Measurements from ENCODE around the gene FLVCR2.

The FLVCR2 gene

DNA sequence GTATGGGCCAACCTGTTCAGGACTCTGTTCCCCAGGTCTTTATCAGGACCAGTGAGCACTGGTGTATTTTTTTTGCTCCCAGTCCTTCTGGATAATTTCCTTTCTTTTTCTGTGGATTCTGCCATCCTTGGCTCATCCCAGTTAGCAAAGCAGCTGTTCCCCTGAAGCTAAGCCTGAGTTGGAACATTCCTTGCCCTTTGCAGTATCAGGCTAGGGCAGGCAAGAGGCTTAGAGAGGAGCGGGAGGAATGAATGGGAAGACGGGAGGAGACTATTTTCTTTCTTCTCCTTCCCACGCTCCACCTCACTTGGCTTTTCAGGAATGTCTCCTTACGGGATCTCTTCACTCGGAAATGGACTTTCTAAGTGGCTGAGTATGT, 53.0 kb downstream of the FLVCR2 start:
- DNase-seq (ENCODE audit: low spot score): no peak

DNA sequence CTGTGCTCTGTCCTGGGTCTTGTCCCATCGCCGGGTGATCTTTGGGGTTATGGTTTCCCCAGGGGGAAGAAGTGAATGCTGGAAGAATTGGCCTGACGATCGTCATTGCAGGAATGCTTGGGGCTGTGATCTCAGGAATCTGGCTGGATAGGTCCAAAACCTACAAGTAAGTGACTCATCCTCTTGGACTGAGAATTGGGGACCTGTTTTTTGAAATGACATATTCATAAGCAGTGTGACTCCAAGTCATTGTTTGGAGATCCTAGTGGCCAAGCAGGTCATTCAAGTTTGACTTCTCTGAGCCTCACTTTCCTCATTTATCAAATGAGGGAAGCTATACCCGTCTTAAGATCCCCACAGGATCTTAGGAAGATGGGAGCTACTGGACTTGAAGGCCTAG, 56.4 kb downstream of the FLVCR2 start:
- no peak for DNase-seq (ENCODE audit: low spot score)

DNA sequence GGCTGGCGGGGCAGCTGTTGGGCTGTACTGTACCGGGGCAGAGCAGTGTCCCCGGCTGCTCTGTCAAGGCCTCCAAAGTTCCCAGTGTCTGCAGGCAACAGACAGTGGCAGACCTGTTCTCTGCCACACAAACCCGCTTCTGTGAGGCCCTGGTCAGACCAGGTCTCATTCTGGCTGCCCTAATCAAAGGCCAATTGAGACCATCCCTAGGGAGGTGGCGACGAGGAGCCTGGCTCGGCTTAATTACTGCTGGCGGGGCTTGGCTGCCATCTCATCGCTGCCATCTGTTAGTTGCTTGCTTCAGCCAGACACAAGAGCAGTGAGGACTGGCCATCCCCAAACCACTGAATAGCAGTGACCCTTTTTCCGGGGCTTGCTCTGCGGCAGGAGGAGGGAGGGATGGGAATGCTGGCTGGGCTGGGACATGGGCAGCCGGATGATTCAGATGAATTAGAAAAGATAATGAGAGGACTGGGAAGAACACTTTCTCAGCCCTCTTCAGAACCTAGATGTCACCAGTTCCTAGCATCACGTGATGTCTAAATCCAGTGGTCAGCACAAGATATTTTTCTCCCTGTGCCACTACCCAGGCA, 57.8 kb downstream of the FLVCR2 start:
- DNase-seq (ENCODE audit: low spot score): peak; percentile 71

DNA sequence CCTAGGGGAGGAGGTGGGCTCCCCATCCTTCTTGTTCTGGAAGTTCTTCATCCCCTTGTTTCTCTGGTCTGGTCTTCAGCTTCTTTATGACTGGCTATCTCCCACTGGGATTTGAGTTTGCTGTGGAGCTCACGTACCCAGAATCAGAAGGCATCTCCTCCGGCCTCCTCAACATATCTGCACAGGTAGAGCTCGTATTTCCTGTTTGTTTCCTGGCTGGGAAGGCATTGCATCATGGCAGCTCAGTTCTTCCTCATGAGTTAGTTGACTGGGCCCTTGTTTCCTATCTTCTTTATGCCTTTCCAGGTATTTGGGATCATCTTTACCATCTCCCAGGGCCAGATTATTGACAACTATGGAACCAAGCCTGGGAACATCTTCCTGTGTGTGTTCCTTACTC, 62.5 kb downstream of the FLVCR2 start:
- DNase-seq (ENCODE audit: low spot score): no peak

DNA sequence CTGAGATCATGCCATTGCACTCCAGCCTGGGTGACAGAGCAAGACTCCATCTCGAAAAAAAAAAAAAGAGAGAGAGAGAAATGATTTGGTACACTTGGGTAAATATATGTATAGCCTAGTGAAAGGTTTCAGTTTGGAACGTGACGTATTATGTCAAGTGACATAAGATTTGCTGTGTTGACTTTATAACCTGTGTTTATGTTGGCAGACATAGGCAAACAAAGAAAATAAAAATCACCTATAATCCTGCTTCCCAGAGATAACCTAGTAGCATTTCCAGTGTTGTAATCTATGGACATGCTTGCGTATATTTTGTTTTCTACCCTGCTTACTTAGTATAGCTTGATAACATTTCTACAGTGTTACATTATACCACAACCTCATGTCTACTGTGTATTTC, 65.6 kb downstream of the FLVCR2 start:
- DNase-seq (ENCODE audit: low spot score): no peak

DNA sequence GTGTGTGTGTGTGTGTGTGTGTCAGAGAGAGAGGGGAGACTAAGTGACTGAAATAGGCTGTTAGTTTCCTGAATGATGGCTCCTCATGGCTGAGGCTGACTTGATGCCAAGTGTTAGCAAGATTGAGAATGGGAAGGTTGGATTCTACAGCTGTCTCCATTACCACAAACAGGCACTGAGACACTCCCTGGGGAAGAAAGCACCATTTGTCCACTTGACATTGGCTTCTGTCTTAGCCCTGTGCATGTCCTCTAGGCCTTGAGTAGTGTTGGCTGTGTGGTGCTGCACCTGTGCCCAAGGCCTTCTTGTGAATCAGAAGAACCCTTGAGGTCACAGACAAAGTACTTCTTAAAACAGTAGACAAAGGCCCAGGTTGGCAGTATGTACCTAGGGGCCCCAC, 66.6 kb downstream of the FLVCR2 start:
- DNase-seq (ENCODE audit: low spot score): no peak

DNA sequence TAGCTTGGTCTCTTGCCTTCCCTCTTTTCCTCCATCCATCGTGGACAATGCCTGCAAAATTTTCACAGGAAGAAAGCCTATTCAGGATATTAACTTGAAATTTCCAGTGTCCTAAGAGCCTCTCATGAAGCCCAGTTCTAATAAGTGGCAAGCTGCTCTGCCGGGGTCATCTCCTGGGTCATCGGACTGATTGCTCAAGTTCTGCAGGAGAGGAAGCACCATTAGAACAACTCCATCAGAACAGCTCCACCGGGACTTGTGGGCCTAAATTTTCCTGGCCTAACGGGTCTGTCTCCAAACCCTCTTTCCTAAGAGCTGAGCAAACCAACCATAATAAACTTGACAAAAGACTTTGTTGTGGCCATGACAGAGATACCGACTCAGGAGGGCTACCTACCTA, 68.3 kb downstream of the FLVCR2 start:
- DNase-seq (ENCODE audit: low spot score): no peak

DNA sequence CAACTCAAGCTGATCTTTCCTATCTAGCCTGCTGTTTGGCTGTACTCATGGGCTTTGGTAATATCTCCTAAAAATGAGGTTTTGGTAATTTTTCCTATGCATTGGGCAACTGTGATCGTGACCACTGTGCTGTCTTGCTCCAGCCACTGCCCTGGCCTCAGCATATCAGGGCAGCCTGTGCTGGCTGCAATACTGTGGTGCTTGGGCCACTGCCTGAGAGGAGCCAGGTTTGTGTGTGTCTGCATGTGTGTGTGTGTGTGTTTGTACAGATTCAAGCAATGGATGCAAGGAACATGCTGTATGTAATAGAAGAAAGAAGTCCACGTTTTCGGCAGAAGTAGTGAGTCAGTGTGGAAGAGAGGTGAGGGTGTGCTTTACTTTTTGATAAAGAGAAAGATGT, 69.2 kb downstream of the FLVCR2 start:
- DNase-seq (ENCODE audit: low spot score): no peak

DNA sequence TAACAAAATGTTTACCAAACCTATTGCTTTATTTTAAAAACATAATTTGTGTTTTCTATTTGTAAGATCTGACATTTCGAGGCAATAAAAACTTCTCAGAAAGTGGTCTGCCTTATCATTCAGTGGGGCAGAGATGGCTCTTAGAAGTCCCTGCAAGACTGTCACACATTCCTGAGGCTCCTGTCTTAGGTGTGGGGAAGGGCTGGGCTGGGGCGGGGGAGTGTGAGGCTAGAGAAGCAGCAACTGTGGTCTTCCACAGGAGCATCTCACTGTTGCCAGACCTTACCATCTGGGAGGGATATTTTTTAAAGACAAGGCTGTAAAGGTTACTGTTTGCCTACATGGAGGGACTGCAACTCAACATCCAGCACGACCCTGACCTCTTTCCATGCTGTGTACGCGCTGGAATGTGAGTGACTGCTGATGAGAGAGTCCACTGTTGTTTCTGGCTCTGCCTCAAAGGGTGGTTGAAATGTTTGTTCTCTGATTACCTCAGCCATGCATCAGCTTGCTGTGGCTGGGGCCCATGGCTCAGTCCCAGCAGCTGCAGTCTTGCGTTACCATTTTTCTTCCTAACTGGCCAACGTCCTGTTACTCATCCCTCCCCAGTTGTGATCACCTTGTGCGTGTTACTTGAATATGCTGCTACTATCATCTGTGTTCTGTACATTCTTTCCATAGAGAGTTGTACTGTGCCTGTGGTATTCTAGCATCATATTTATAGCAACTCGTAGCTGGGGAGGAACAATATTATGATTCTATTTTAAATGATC, 69.8 kb downstream of the FLVCR2 start:
- DNase-seq (ENCODE audit: low spot score): peak; percentile 73

DNA sequence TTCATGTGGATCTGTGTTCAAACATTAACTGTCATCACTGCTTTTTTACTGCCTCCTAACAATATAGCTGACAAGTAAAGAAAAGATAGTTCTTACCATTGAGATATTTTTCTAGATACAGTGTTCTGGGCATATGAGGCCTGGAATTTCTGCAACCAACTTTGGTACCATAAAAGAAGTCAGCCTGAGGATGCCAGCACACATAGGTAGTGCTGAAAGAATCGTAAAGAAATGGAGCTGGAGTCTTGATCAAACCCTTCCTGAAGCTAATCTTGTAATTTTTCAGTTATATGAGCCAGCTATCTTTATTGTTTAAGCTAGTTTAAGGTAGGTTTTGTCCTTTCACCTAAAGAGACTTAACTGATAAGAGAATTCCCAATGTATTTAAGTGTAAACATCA, 70.9 kb downstream of the FLVCR2 start:
- DNase-seq (ENCODE audit: low spot score): no peak

DNA sequence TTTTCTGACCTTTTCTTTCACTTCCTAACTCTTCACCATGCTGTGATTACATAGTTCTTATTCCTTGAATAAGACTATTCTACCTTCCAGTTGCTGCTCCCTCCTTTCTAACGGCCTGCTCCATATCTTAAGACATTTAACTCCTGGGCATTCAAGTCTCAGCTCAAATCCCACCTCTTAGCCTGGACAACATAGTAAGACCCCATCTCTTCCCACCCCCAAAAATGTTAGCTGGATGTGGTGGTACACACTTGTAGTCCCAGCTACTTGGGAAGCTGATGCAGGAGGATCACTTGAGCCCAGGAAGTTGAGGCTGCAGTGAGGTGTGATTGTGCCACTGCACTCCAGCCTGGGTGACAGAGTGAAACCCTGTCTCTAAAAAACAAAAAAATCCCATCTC, 71.4 kb downstream of the FLVCR2 start:
- DNase-seq (ENCODE audit: low spot score): no peak

DNA sequence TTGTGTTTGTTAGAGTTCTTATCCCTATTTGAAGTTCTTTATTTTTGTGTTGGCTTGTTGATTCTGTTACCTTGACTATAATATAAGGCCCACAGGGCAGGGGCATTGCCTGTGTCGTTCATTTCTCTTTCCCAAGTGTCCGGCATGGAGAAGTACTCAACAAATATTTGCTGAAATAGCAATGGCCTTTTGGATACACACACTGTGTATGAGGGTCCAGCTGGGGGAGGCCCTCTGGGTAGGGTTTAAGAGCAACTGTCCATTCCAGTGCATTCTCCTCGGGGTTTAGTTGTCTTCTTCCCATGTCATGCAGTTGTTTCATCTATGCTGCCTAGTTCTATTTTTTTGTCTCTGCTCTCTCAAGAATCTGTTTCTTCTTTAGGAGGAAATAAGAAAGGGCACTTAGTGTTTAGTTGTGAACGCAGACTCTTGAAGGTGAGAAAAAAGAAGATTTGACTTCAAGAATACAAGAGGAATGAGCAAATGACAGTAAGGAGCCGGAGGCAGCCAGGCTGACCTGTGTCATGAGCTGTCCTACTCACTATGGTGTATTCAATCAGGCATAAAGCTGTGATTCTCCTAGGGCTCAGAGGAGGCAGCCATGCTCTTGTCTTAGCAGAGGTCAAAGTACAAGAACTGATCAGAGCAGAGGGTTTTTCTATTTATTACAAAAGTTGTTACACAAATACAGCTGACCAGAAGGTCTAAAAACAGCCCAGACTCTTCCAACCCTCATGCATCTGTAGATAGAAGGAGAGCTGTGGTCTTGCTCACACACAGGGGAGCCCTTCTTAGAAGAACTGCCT, 72.0 kb downstream of the FLVCR2 start:
- no peak for DNase-seq (ENCODE audit: low spot score)

DNA sequence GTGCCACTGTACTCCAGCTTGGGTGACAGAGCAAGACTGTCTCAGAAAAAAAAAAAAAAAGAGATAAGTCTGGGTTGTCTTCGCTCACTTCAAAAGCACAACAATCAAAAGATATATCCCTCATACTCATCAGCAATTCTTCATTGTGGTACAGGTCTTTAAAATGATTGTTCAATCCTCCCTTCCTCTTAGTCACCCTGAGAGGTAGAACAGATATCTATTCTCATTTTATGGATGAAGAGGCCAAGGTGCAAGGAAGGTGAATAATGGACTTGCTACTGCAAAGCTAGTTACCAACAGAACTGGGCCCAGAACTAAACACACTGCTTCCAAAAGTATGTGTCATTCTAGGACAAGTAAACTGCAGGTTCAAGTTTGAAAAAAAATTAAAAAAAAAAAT, 75.1 kb downstream of the FLVCR2 start:
- DNase-seq (ENCODE audit: low spot score): no peak

DNA sequence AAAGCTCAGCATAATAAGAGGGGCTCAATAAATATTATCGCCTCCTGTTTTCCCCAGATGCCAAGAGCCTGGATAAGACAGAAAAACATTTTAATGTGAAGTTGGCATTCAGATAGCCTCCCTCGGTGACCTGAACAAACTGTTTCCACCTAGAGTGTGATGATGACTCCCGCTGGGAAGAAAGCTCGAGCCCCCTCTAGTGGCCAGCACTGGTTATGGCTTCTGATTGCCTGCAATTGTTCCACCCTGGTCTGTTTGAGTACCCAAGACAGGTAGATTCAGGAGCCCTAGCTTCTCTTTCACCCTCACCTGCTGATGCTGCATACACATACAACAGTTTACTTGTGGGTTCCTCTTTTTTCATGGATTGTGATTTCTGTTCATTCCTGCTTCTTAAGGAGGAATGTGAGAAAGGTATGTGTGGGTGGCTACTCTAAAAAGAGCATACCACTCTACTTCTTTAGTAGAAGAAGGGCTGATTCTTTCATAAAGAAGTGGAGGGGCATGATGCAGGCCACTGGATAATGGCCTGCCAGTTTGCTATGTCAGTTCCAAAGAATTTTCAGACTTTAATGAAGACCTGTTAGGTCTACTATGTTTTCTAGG, 75.8 kb downstream of the FLVCR2 start:
- DNase-seq (ENCODE audit: low spot score): peak; percentile 87

DNA sequence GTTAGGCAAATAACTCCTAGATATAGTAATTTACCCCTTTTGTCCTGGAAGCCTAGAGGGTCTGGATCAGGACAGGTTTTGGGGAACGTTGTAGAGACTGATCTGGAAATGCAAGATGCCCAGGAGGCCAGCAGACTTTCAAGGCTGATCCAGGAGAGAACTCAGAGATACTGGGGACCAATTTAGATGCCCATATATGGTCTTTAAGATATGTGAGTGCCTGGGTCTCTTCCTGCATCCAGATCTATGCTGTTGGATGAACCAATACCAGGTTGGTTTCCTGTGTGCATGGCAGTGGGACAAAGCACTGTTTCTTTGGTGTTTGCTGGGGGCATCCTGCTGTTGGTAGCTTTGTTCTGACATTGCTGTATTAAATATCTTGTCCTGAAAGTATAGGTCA, 76.8 kb downstream of the FLVCR2 start:
- DNase-seq (ENCODE audit: low spot score): no peak

DNA sequence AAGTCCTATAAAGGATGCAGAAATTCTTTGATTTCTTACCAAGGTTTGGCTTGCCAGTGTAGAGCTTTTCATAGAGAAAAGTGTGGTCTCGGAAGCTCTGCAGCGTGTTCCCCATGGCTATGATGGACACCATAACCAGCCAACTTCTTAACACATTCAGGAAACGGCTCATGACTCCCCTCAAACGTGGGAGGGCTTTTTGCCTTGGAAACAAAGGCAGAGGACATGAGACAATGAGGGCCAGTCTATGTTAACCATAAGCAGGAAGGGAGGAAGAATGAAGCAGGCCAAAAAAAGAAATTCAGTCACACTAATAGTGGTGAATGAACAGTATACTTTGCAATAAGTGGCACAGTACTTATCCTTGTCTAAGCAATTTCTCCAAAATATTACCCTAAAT, 78.9 kb downstream of the FLVCR2 start:
- DNase-seq (ENCODE audit: low spot score): no peak

DNA sequence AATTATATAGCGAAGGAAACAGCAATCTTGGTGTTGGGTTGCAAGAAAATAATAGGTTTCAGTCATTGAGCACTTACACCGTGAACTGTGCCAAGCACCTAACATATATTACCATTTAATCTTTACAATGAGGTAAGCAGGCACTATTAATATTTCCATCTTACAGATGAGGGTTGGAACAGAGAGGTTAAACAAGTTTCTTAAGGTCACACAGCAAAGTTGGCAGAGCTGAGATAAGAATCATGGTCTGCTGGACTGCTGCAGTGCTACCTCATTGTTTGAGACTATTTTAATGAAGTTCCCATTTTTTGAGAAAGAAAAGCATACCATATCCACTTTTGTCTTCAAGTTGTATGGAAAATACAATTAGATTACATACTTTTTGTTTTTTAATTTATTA, 80.5 kb downstream of the FLVCR2 start:
- DNase-seq (ENCODE audit: low spot score): no peak

DNA sequence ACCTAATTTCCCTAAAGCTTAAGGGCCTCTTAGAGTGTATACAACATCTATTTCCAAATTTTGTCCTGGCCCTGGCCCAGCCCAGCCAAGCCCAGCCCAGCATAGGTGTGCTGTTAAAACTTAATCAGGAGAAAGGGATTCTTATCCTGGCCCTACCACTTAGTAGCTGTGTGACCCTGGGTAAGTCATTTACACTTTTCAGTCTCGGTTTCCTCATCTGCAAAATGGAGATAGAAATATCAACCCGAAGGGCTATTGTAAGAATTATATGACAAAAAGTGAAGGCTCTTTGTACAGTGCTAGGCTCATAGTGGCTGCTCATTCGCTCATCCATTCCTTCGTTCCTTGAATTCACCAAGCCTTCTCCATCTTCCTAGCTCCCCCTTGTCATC, 81.8 kb downstream of the FLVCR2 start:
- no peak for DNase-seq (ENCODE audit: low spot score)

DNA sequence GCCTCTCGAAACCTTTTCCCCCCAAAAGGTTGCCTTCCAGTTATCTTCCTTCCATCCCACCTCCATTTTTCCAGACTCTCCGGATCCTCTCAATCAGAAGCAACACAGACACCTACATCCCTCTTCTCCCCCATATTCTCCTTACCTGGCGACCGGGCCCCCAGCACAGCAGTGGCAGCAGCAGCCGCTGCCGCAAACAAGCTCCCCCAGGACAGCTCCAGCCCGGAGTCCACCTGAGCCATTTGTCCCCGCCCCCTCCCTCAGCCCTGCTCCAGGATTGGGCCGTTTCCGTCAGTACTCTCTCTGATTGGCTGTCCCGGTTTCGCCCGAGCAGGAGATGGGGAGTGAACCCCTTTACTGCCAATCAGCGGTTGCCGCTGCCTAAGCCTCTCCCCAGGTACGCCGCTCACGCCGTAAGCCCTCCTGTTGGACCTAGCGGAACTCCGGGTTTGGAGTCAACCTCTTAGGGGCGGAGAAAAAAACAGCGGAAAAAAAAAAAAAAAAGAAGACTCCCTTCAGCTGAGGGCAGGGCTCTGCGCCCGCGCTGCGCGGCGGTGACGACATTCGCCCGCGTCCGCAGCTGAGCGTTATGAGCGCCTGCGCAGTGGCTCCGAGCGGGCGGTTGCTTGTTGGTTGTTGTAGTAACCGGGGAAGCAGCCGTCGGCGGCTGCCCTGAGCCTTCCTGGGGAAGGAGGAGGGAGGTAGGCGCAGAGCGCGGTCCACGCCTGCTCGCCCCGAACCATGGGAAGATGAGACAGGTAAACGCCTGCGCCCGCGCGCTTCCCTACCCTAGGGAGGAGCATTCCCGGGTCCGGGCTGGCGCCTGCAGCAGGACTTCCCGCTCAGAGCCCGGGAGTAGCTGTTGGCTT, 82.4 kb downstream of the FLVCR2 start, which contains the start of the genes ERG28 and TTLL5:
ERG28 (minus strand) TSS at position 247 of the 869 bp plus-strand sequence. CDS start 3,374 bp downstream, outside the sequence.
TTLL5 (plus strand) TSS at position 617 of the 869 bp plus-strand sequence. CDS start 1,904 bp downstream, outside the sequence.
- peak; percentile 99 for DNase-seq (ENCODE audit: low spot score)

DNA sequence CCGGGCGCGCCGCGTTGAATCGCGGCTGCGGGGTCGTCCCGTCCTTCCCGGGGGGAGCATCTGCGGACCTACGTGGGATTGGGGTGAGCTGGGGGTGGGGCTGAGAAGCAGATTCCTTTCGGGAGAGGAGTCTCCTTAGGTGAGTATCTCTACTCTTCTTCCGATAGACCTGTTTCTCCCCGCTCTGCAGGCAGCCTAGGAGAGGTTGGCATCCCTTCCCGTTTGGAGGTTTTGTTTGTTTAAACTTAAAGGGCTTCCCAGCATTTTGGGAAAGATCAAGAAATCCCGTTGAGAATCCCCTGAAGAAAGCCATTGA, 83.0 kb downstream of the FLVCR2 start:
- DNase-seq (ENCODE audit: low spot score): no peak

DNA sequence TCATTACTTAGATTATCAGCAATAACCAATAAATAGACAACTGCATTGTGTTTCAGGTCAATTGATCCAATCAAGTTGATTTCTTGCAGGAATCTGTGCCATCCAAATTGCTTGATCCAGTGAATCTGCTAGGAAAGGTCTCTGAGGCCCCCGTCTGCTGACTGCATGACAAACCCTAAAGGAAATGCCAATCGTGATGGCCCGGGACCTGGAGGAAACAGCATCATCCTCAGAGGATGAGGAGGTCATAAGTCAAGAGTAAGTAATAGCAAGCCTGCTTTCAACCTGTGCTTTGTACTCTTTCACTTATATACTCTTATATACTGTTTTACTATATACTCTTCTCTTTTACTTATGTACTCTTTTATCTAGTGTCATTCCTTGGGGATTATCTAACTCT, 84.5 kb downstream of the FLVCR2 start:
- DNase-seq (ENCODE audit: low spot score): no peak
